ENCODE measurements around the gene INIP. TPM values are rescaled to one million over a fixed set of nuclear protein-coding genes. Genes with fewer than 3 reads are reported as not detected.

The INIP gene
- total and polyA plus RNA-seq, 2 of the 13 experiments (the other 11 are each of a cell fraction or from before 2014, with no cell fraction given): 13.6 to 28.6 TPM

GRCh38 chr9:112731971-112732370 is 14.1 kb upstream of the INIP start (continued):
- TF ChIP-seq ARID5B (CRISPR knock-in tag; IDR thresholded peaks at IDR 0.05): peak; percentile 71
- TF ChIP-seq, protein P1, sequence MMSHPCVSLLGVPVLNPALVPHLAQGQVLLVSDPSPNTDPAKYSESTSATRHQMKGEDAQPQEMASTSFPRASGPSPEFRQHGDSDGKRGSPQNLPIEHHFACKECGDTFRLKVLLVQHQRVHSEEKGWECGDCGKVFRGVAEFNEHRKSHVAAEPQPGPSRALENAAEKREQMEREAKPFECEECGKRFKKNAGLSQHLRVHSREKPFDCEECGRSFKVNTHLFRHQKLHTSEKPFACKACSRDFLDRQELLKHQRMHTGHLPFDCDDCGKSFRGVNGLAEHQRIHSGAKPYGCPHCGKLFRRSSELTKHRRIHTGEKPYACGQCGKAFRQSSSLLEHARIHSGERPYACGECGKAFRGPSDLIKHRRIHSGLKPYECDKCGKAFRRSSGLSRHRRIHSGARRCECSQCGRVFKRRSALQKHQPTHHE (CRISPR knock-in tag; IDR thresholded peaks at IDR 0.05; ENCODE audit: borderline replicate concordance): 0 out of 2 replicates have a peak, but pooled peaks have one; percentile 32
- TF ChIP-seq KLF12 (CRISPR knock-in tag; IDR thresholded peaks at IDR 0.05; ENCODE audit: borderline replicate concordance): 0 out of 2 replicates have a peak, but pooled peaks have one; percentile 40
- no peak for TF ChIP-seq TIGD3 (CRISPR knock-in tag; IDR thresholded peaks at IDR 0.05; ENCODE audit: borderline replicate concordance)
- peak; percentile 43 for TF ChIP-seq ZNF781 (CRISPR knock-in tag; IDR thresholded peaks at IDR 0.05; ENCODE audit: borderline replicate concordance, not compliant biosample characterization)
- 0 out of 2 replicates have a peak, but pooled peaks have one; percentile 24 for TF ChIP-seq NR2F2 (IDR thresholded peaks at IDR 0.05; ENCODE audit: borderline replicate concordance, low read depth)
- TF ChIP-seq, protein P2, sequence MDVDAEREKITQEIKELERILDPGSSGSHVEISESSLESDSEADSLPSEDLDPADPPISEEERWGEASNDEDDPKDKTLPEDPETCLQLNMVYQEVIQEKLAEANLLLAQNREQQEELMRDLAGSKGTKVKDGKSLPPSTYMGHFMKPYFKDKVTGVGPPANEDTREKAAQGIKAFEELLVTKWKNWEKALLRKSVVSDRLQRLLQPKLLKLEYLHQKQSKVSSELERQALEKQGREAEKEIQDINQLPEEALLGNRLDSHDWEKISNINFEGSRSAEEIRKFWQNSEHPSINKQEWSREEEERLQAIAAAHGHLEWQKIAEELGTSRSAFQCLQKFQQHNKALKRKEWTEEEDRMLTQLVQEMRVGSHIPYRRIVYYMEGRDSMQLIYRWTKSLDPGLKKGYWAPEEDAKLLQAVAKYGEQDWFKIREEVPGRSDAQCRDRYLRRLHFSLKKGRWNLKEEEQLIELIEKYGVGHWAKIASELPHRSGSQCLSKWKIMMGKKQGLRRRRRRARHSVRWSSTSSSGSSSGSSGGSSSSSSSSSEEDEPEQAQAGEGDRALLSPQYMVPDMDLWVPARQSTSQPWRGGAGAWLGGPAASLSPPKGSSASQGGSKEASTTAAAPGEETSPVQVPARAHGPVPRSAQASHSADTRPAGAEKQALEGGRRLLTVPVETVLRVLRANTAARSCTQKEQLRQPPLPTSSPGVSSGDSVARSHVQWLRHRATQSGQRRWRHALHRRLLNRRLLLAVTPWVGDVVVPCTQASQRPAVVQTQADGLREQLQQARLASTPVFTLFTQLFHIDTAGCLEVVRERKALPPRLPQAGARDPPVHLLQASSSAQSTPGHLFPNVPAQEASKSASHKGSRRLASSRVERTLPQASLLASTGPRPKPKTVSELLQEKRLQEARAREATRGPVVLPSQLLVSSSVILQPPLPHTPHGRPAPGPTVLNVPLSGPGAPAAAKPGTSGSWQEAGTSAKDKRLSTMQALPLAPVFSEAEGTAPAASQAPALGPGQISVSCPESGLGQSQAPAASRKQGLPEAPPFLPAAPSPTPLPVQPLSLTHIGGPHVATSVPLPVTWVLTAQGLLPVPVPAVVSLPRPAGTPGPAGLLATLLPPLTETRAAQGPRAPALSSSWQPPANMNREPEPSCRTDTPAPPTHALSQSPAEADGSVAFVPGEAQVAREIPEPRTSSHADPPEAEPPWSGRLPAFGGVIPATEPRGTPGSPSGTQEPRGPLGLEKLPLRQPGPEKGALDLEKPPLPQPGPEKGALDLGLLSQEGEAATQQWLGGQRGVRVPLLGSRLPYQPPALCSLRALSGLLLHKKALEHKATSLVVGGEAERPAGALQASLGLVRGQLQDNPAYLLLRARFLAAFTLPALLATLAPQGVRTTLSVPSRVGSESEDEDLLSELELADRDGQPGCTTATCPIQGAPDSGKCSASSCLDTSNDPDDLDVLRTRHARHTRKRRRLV (CRISPR knock-in tag; IDR thresholded peaks at IDR 0.05): no peak
- no peak for TF ChIP-seq ZNF12 (CRISPR knock-in tag; IDR thresholded peaks at IDR 0.05)
- TF ChIP-seq ZNF816 (CRISPR knock-in tag; IDR thresholded peaks at IDR 0.05; ENCODE audit: borderline replicate concordance): 0 out of 2 replicates have a peak, but pooled peaks have one; percentile 49
- no peak for TF ChIP-seq NR2F6 (IDR thresholded peaks at IDR 0.05)
- TF ChIP-seq NR2F6 (CRISPR knock-in tag; IDR thresholded peaks at IDR 0.05): peak; percentile 44; the same call in 1 of the 2 replicates
- TF ChIP-seq ZBTB37 (CRISPR knock-in tag; IDR thresholded peaks at IDR 0.05): 0 out of 2 replicates have a peak, but pooled peaks have one; percentile 19
- TF ChIP-seq ZNF292 (CRISPR knock-in tag; IDR thresholded peaks at IDR 0.05; ENCODE audit: borderline replicate concordance, low read depth): peak; percentile 65; the same call in 1 of the 2 replicates
- no peak for TF ChIP-seq ZBTB3 (CRISPR knock-in tag; IDR thresholded peaks at IDR 0.05; ENCODE audit: borderline replicate concordance, low read depth)
- peak; percentile 57; the same call in 1 of the 2 replicates for TF ChIP-seq MED1 (CRISPR knock-in tag; IDR thresholded peaks at IDR 0.05)
- no peak for TF ChIP-seq ZNF550 (CRISPR knock-in tag; IDR thresholded peaks at IDR 0.05; ENCODE audit: borderline replicate concordance)
